Measurements from ENCODE around the gene GPHN.
"Not testable (repeated sequence)": the region's sequence is repeated elsewhere in the genome, so short reads cannot be mapped to it uniquely, and the experiment has no call there.

The GPHN gene

DNA sequence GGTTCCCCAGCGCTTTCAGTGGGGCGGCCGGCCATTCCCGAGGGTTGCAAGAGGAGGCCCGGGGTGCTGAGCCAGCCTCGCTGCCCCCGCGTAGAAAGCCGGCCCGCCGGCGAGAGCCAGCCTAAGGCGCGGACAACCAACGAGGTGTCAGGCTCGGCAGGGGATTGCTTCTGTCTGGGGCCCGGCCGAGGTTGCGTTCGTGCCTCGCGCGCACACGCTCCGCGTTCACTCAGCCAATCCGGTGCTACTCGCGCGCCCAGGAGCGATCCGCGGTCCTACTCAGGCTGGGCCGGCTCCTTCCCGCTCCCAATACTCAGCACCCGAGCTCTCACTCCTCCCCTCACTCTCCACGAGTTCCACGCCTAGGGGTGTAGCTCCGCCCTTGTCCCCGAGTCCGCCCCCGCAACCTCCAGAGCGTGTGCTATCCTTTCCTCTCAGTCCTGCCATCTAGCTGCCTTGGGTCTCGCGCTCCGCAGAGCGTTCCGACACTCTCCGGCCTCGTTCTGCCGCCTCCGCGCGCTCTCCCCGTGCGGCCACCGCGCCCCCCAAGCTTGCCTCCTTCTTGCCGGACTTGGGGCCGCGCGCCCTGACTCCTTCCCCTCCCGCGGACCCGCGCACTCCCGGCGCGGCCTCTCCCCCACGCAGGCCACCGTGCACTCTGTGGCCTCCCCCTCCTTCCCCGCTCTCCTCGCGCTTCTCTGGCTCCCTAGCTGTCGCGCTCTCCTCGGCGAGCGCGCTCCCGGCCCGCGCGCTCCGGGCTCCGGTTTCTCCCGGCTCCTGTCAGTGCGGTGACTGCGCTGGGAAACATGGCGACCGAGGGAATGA lies at the start of gene GPHN:
Gene GPHN, plus strand, starts transcription at position 426 of the 825 bp plus-strand sequence.
- peak; percentile 63 for DNase-seq

DNA sequence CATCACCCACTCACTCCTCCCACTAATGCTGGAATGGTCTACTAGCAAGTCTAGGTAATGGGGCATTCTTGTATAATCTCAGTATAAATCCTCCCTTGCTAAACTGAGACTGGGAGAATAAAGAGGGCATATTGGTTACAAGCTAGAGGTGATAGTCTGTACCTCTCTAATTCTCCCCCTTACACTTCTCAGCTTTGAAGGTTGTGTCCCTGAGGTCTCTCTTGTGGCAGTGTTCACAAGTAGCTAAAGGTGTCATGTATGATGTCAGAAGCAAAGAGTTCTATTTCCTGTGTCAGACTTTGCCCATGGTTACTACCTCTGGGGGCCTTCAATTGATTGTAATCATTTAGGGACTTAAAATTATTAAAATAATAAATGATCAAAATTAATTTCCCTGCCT lies 48.3 kb upstream of the GPHN start:
- no peak for DNase-seq

DNA sequence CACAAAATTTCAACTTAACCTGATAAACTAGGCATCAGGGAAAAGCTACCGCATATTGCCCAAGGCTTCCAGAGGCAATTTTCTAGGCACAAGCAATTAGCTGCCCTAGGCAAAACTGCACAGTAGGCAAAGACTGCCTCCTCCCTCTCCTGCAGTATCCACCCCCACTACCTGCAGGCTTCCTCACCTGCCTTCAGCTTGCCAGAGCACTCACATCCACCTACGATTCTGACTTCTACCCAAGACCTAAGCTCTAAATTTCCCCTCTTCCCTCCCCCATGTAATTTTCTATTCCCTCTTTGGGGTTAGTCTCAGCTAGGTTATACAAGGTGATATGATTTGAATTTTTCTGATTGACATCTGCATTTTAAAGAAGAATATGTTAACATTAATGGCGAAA lies 43.7 kb upstream of the GPHN start:
- no peak for DNase-seq

DNA sequence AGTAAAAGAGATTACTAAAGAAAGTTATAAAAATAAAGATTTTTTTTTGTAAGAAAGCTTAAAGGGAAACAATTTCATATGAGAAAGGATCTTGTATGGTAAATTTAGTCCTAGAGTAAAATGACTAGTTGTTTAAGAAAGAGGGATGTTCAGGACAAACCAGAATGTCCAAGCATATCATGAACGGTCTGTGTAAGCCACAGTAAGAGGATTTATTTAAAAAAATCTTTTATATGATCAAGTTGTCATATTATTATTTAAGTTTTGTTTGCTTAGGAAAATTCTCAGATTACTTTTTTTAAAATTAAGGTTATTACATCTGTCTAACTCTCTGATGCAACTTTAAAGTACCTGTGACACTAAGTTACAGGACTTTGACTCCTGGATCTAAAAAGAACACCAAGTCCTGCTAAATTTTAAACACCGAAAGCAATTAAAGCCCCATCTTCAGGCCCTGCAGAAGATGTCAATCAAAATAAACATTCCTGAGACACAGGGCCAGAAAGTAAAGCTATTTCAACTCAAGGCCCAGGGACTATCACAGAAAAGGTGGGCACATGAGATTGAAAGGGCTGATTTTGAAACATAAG lies 39.1 kb upstream of the GPHN start:
- DNase-seq: no peak

DNA sequence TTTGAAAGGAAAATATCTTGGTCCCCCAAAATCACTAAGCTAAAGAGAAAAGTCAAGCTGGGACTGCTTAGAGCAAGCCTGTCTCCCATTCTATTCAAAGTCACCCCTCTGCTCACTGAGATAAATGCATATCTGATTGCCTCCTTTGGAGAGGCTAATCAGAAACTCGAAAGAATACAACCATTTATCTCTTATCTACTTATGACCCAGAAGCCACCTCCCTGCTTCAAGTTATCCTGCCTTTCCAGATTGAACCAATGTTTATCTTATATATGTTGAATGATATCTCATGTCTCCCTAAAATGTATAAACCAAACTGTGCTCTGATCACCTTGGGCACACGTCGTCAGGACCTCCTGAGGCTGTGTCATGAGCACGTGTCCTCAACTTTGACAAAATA lies 36.4 kb upstream of the GPHN start:
- no peak for DNase-seq

DNA sequence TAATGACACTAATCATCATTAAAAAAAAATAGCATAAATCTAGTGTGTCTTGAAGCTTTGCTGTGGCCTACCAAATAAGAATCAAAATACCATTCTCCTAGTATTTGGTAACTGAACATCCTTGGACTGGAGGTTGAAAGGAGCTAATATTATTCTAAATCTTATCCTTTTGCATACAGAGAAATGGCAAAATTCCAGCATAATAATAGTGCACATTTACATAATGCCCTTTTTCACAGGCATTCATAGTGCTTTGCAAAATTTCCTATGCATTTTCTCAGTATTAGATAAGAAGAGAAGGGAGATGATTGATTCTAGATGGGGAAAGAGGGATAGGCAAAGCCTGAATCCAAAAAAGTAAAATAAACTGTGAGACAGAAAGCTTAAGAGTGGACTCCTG lies 35.7 kb upstream of the GPHN start:
- no peak for DNase-seq

DNA sequence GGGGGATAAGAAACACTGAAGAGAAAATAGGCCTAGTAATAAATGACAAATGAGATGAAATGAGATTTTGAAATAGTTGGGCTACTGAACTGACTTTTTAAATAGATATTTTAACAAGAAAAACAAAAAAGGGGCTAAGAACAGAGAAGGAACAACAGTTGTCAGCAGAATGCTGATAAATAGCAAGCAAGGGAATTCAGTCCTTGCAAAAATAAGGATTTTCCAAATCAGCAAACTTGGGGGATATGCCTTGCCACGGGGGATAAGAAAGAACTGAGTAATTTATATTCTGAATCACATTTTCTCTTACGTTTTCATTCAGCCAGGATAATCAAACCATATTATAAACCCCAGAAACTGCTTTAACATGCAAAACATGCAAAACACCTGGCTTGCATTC lies 34.7 kb upstream of the GPHN start:
- no peak for DNase-seq

DNA sequence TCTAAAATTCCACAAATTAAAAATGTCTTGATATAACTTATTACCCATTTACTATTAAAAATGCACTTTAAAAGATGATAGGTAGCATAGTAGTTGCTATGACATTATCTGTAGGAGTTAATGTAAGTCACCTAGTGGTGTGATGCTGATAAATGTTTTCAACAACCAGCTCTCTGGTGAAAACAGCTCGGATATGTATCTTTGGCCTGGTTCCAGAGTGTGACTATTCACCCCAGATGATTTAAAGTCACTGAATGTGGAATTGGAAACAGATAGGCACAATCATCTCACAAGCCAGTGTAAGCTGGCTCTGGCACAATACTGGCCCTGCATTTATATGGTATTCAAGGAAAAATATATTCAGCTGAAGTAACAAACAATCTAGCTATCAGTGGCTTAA lies 31.0 kb upstream of the GPHN start:
- no peak for DNase-seq

DNA sequence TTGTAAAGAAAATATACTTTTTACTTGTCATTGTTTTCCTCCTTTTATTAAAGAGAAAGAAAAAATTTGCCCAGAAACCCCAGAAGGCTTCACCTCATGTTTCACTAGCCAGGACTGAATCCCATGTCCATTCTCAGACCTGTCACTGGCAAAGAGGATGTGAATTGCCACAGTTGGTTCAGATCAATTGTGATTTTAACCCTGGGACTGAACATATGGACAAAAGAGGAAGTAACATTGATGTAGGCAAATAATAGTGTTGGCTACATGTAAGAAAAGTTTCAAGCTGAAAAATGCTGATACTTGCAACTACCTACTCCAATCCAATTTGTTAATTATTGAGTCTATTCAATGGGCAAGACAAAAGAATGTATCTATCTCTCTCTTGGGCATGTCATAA lies 30.4 kb upstream of the GPHN start:
- DNase-seq: no peak

DNA sequence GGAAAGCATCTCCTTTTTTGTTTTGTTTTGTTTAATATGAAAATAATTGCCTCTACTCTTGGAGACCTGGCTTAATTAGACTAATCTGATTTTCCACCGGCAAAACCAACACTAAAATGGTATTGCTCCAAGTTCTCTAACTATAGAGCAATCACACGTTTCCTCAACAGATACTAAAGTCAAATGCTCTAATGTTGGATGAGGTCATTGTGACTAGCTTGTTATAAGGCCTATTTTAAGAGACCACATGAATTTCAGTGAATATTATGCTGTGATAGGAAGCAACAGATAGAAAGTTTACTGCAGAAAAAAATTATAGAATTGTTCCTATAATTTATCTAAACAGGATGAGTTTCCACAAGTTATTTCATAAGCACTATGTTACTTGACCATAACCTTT lies 25.1 kb upstream of the GPHN start:
- no peak for DNase-seq

DNA sequence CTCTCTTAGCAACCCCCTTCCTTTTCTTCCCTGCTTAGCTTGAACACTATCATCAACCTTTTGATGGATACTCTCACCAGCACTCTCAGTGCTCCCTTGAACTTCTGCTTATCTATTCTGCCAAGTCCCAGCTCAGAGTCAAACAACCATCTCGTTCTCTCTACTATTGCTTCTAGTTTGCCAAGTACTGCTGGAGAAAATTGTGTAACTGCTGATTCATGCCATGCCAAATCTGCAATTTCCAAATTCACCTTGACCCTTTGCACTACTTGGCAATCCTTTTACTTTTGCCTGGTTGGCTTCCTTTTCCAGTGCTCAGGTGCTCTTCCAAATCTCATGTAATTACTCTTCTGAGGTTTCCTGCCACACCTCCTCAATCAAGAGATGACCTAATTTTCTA lies 24.6 kb upstream of the GPHN start:
- no peak for DNase-seq

DNA sequence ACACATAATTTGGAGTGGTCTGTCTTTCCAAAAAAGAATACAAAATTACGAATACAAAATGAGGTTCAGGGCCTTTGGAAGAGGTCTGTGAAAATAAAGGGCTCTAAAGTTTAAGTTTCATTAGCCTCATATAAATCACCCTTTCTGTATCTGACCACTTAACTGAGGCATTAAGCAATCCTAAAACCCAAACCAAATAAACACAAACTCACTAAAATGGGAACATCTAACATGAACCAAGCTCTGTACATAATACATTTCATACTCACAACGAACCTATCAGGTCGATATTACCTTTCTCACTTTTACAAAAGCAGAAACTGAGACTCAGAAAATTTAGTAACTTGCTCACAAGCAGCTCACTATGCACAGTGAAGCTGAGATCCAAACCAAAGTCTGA lies 22.9 kb upstream of the GPHN start:
- no peak for DNase-seq

DNA sequence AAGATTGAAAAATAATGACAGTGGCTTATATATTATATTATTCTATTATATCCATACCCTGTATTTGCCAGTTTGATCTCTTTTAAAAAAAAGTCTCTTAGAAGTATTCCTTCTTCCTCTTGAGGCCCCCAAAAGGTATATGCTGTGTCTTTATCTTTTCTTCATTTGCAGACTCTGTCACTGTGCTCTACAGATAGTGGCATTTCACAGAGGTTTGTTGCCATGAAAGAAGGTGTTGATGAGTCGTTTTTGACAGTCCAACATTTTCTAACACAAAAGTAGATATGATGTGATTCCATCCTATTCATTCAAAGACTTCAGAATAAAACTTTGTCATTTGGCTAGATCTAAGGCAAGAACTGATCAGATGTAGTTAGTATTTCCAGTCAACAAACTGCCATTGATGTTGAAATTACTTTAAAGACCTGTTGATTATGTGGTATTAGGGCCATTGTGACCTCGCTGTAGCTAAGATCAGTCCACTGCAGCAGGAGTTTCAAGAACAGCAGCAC lies 22.0 kb upstream of the GPHN start, which contains the start of gene CCDC196:
Gene CCDC196, plus strand, starts transcription at position 462 of the 512 bp plus-strand sequence. CDS start 132 bp downstream, outside the sequence.
- DNase-seq: no peak

DNA sequence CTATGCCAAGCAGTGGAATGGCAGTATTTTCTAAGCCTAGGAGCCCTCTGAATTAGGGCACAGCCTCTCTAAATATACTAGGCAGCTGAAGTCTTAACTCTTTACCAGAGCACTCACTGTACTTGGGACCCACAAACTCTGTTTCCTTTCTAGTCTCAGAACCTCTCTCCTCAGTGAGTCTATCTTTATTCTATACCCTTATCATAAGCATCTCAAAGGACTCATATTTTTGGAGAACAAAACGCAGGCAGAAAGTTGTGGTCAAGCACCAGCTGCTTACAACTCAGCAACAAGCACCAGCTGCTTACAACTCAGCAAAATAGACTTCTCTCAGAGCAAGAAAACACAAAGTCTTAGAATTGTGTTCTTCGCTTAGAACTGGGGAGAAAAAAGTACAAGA lies 20.8 kb upstream of the GPHN start:
- no peak for DNase-seq

DNA sequence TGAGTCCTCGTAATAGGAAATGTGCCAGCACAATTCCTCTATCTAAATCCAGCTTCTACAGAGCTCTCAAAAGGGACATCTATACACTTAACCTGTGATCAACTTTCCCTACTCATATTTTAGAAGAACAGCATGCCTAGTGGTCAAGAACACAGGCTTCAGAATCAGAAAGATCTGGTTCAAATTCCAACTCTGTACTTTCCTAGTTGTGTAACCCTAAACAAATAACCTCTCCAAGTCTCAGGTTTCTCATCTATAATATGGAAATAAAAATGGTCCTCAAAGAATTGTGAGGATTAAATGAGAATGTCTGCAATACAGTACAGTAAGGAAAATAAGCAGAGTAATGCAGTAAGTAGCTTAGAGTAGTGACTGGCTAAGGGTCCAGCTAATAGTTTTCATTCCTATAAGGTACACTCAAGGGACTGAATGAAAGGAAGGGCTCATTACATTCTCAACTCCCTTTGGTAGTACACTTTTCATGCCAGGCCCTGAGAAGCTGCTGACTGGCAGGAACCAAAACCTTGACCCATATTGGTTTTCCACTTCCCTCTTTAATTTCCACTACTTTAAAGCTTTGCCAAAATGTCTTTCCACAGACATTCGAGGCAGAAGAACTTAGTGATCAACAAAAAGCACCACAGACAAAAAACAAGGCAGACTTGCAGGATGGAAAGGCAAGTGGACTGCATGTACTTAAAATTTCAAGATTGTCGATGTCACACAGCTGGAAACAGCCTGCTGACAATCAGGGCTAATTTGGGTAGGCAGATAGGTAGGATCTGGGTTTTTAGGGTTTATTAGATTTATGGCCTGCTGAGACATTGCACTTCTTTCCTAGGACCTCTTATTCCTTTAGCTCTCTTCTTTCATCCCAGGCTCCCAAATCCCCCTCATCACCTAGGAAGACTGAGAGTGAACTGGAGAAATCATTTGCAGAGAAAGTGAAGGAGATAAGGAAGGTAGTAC lies 17.5 kb upstream of the GPHN start:
- no peak for DNase-seq

DNA sequence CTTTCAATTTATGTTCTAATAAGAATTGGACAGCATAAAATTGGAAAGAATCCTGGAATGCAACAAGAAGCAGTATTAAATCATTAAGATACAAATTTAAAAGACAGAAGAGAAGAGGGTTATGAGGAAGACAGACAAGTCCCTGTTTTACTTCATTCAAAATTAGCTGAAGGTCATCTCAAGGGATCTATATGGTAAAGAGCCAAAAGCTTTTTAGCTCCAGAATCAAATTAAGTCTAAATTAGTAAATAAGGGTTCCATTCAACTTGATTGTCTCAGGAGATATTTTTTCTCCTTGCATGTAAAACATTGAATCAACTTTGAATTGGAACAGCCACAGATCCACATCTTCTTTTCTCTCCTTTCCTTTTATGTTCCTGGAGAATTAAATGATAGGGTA lies 14.2 kb upstream of the GPHN start:
- no peak for DNase-seq

DNA sequence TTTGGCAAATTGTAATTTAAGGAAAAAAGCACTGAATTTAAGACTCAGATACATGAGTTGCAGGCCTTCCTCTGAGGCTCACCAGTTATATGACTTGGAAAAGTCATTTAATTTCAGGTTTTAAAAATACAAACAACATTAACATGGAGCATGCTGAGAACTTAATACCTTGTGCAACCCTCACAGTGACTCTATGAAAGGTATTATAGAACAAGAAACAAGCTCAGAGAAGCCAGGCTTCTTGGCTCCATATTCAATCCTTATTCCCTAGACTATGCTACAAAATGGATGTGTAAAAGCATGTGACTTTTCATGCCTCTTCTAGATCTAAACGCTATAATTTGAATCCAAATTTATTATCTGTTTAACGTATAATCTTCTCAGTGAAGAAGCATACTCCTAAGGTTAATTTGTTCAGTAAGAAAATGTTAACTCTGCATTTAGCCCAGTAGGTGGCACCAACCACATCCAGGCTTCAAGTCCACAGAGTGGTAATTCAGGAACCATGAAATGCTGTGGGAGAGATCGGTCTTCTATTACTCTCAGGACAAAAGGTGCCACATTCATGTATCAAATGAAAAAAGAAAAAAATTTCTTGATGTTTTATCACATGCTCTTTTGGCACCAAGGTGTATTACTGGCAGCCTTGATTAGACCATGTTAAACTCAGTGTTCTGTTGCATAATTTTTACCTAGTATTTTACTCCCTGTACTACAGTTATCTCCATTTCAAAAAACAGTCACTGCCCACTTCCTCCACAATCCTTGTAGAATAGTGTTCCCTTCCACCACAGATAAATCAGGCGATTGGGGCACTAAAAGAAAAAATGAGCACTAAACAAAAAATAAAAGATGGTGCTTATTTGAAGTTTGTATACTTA lies 12.5 kb upstream of the GPHN start:
- no peak for DNase-seq

DNA sequence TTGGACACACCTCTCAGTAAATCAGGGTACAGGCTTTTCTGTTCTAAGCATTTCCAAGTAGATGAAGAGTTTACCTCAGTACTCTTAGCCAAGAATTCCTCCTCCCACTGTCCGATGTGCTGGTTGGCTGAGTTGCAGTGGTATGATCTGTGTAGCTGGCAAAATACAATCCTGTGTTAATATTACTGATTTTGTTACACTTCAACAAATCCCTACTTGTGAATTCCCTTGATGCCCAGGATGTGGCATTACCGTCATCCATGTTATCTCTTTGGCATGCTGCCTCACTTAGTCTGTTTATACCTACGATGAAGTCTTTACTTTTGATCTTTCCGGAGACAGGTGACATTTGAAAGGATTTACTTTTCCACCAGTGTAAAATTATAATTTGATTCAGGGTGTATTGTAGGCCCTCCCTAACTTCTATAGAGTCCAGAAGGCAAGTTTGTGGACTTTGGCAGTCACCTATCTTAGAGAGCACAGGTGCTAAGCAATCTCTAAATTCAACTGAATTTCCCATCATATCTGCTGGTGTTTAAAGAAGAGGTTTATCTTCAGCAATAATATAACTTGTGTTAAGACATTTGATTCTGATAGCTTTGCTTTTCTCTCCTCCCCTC lies 11.6 kb upstream of the GPHN start:
- DNase-seq: no peak

DNA sequence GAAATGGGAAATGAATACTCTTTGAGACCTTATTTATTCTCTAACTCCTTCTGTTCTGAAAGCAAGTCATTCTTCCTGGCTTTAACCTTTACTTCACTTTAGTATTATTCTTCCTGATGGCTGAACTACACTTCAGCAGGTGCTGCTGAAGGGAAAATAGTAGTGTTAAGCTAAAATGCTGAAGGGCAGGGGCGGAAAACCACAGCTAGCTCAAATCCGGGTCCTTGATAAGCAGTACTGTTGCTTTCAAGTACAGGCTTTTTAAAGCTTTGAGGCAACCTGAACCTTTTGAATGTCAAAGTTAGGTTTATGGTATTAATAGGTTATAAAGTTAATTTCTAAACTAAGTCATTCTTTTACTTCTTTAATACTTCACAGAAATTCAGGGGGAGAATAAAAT lies 11.0 kb upstream of the GPHN start:
- no peak for DNase-seq

DNA sequence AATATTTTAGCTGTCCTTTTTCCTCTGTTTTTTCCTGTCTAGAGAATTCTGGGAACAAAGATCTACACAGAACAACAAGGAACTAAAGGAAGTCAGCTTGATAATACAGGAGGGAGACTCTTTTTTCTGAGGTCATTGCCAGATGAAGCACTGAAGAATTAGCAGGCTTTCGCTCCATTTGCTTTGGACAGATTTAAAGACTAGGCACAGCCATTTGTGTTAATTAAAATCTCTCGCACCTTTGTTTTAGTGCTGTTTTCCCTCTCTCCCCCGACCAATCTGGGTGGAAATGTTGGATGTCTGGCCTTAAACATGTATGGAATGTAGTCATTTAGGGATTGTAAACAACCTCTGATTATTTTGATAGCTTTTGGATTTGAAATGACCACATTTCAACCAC lies 9.6 kb upstream of the GPHN start:
- DNase-seq: no peak

DNA sequence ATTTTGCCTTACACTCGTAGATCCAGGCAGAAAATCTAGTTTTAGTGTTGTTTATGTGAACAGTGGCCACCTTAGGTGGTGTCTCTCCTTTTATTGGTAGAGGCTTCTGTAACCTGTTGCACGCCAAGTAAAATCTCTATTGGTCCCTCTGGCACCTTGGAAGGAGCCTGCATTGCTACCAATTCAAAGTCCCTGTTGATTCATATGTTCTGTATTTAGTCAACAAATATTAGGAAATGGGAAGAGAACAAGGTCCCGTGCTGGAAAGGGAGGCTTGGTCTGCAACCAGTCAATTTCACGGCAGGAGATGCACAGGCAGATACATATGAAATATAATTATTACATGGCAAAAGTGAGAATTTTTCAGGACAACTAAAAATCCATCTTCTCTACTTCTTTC lies 6.4 kb upstream of the GPHN start:
- DNase-seq: no peak

DNA sequence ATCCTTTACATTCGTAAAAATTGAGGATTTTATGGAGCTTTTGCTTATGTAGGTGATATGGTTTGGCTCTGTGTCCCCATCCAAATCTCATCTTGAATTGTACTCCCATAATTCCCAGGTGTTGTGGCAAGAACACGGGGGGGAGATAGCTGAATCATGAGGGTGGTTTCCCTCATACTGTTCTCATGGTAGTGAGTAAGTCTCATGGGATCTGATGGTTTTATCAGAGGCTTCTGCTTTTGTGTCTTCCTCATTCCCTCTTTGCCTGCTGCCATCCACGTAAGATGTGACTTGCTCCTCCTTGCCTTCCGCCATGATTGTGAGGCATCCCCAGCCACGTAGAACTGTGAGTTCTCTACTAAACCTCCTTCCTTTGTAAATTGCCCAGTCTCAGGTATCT lies 5.1 kb upstream of the GPHN start:
- DNase-seq: not testable (repeated sequence)
